GM12878 (cell line): ENCODE data around the gene AHNAK2. TPM values are rescaled to one million over a fixed set of nuclear protein-coding genes. Genes with fewer than 3 reads are reported as not detected.

Experiments
- ATAC-seq: fragments of 200-7000 bp; cut with Tn5 transposase; 3 replicates; pipeline ENCODE4 v1.9.1; 2020; ENCODE audit warnings: mild to moderate bottlenecking, moderate library complexity
- BruUV-seq: library from RNA; stranded (reverse); fragments of 400-500 nt; replicated peaks from 2 replicates; lab custom pipeline; 2021; lab: Mats Ljungman, UMichigan
- CTCF ChIA-PET: fragments of 300-600 bp; sonication (Branson Sonifier 250); formaldehyde crosslinking; extraction: SDS; loops from one replicate; lab custom pipeline; 2021; ENCODE audit warnings: inconsistent platforms; lab: Yijun Ruan, JAX
- POLR2A ChIA-PET: fragments of 350-600 bp; formaldehyde crosslinking; extraction: SDS; loops from one replicate; lab custom pipeline; 2021; ENCODE audit warnings: inconsistent platforms; lab: Charles Lee
- RAD21 ChIA-PET: fragments of 300-600 bp; sonication (Branson Sonifier 250); formaldehyde crosslinking; loops from one replicate; lab custom pipeline; 2023; ENCODE audit warnings: antibody characterized with exemption; ENCODE audit not compliant: unreplicated experiment; lab: Charles Lee
- SMC1A ChIA-PET: fragments of 300-600 bp; sonication (Branson Sonifier 250); formaldehyde crosslinking; loops from one replicate; lab custom pipeline; 2023; ENCODE audit not compliant: unreplicated experiment, uncharacterized antibody; lab: Charles Lee
- DNase-seq: peaks from one replicate; pipeline ENCODE4 v3.0.0-alpha.2; 2011; ENCODE audit warnings: low read depth, low spot score
- FAIRE-seq: peaks from 3 replicates; lab custom pipeline; 2011; peaks lifted over from hg19 to GRCh38; lab: Jason Lieb, UNC
- H2AFZ ChIP-seq: 2 replicates; pipeline ENCODE4 v1.6.0; 2011; ENCODE audit warnings: low read depth, low read length, control low read depth; ENCODE audit not compliant: control insufficient read depth
- H3K27ac ChIP-seq: 2 replicates; pipeline ENCODE4 v1.5.1; 2011; ENCODE audit warnings: control low read depth; ENCODE audit not compliant: control insufficient read depth, insufficient read depth
- H3K27me3 ChIP-seq, 2 experiments: replicated peaks in 1 of 2; 2 replicates each; pipeline versions ENCODE4 v1.6.0 to v1.6.1; 2011; ENCODE audit warnings: low read length in 1 of 2; ENCODE audit not compliant: control insufficient read depth in 2 of 2, insufficient read depth in 2 of 2
- H3K36me3 ChIP-seq, 2 experiments: 2 replicates each; pipeline ENCODE4 v1.5.1; 2011; ENCODE audit warnings: low read length in 1 of 2; ENCODE audit not compliant: control insufficient read depth in 2 of 2, insufficient read depth in 2 of 2
- H3K4me1 ChIP-seq: 2 replicates; pipeline ENCODE4 v1.6.1; 2011; ENCODE audit warnings: mild to moderate bottlenecking, low read length, moderate library complexity, mixed read lengths; ENCODE audit not compliant: control insufficient read depth, insufficient read depth
- H3K4me2 ChIP-seq: 2 replicates; pipeline ENCODE4 v1.6.0; 2011; ENCODE audit warnings: control low read depth; ENCODE audit not compliant: control insufficient read depth, insufficient read depth
- H3K4me3 ChIP-seq: fragments of 200-600 bp; sonication (generic); 2 replicates; pipeline ENCODE4 v1.5.1; 2016
- H3K79me2 ChIP-seq: 2 replicates; pipeline ENCODE4 v1.6.0; 2011; ENCODE audit warnings: low read length; ENCODE audit not compliant: control insufficient read depth, insufficient read depth
- H3K9ac ChIP-seq: 2 replicates; pipeline ENCODE4 v1.8.0; 2011; ENCODE audit warnings: low read length, control low read depth, mixed read lengths; ENCODE audit not compliant: control insufficient read depth, insufficient read depth
- H3K9me3 ChIP-seq: replicated peaks from 3 replicates; pipeline ENCODE4 v1.5.1; 2011; ENCODE audit warnings: mild to moderate bottlenecking, low read length; ENCODE audit not compliant: control insufficient read depth, insufficient read depth
- H4K20me1 ChIP-seq: 2 replicates; pipeline ENCODE4 v1.6.0; 2011; ENCODE audit not compliant: control insufficient read depth, insufficient read depth
- CHD4 ChIP-seq: fragments of 200-600 bp; sonication (generic); IDR thresholded peaks from 2 replicates; pipeline ENCODE4 v1.6.1; 2016; ENCODE audit warnings: mild to moderate bottlenecking
- KAT2A ChIP-seq: conservative IDR thresholded peaks from 2 replicates; pipeline ENCODE4 v1.6.1; 2011; ENCODE audit warnings: low read depth, low read length; ENCODE audit not compliant: control insufficient read depth
- KDM1A ChIP-seq: fragments of 200-600 bp; sonication (generic); IDR thresholded peaks from 2 replicates; pipeline ENCODE4 v1.6.1; 2016; ENCODE audit warnings: borderline replicate concordance
- RELA ChIP-seq: fragments of 450-650 bp; IDR thresholded peaks from 2 replicates; pipeline ENCODE4 v1.8.0; 2014; ENCODE audit warnings: borderline replicate concordance; ENCODE audit not compliant: partially characterized antibody
- SKIL ChIP-seq: fragments of 450-650 bp; IDR thresholded peaks from 2 replicates; pipeline ENCODE4 v1.6.1; 2017; ENCODE audit warnings: mild to moderate bottlenecking, low read depth, inconsistent platforms; ENCODE audit not compliant: poor library complexity, severe bottlenecking
- SMAD1 ChIP-seq: fragments of 450-650 bp; IDR thresholded peaks from 2 replicates; pipeline ENCODE4 v1.6.1; 2018; ENCODE audit warnings: mild to moderate bottlenecking, low read depth; ENCODE audit not compliant: partially characterized antibody
- STAT3 ChIP-seq: IDR thresholded peaks from 2 replicates; pipeline ENCODE4 v1.6.1; 2011; ENCODE audit warnings: low read depth, low read length, improper control_type of control experiment
- TARDBP ChIP-seq: IDR thresholded peaks from 2 replicates; pipeline ENCODE4 v1.6.1; 2016; ENCODE audit warnings: borderline replicate concordance
- ZBED1 ChIP-seq: IDR thresholded peaks from 2 replicates; pipeline ENCODE4 v1.6.1; 2016; ENCODE audit warnings: borderline replicate concordance
- ZNF24 ChIP-seq: fragments of 450-650 bp; IDR thresholded peaks from 2 replicates; pipeline ENCODE4 v1.6.1; 2017; ENCODE audit warnings: antibody characterized with exemption, mild to moderate bottlenecking
- WGBS: methylation state at CpG from one replicate; pipeline ENCODE4 v1.1.6; 2016; ENCODE audit warnings: low lambda C conversion rate; ENCODE audit not compliant: insufficient replicate concordance, insufficient coverage; ENCODE audit errors: missing lambda C conversion rate; 5-methylcytosine and 5-hydroxymethylcytosine counted together
- in situ Hi-C: fragments of 300-500 bp; cut with MboI; formaldehyde crosslinking; loops from 9 replicates; pipeline ENCODE4 v1.14.3; 2018; ENCODE audit warnings: mixed read lengths
- intact Hi-C: fragments of 100-400 bp; cut with micrococcal nuclease; formaldehyde crosslinking; loops from one replicate; pipeline ENCODE4 v1.14.2; 2022; ENCODE audit not compliant: unreplicated experiment
- polyA plus RNA-seq, 11 experiments: library from polyadenylated mRNA; depleted of rRNA in 4 of 11; unstranded in 6 of 11; stranded (reverse) in 5 of 11; fragments of >200 nt; fragmentation: Nextera tagmentation in 4 of 11; fragmentation: Illumina TruSeq in 1 of 11; extraction: Ambion mirVana in 4 of 11; extraction: Trizol in 1 of 11; gene quantifications; 1 replicate in 1 of 11; 2 replicates in 10 of 11; pipeline versions ENCODE4 v1.2.1 to v1.2.3, GENCODE V29; 2011 to 2016; ENCODE audit warnings: inconsistent platforms in 2 of 11, missing spikeins in 2 of 11, low read depth in 1 of 11
- total RNA-seq, 4 experiments: library from RNA; depleted of rRNA in 3 of 4; stranded (reverse); fragments of >200 nt in 3 of 4; fragmentation: Illumina TruSeq in 1 of 4; extraction: Trizol in 1 of 4; gene quantifications; 2 replicates each; pipeline versions ENCODE4 v1.2.1 to v1.2.3, GENCODE V29; 2013 to 2021

Gene AHNAK2
- total and polyA plus RNA-seq, 10 of the 15 experiments (the other 5 are each of a cell fraction or from before 2014, with no cell fraction given): 0.03 to 0.10 TPM; not detected in 8

- no peaks in the 10 kb centered on the region for H3K36me3 ChIP-seq
- no peaks in the 10 kb centered on the region for H3K27me3 ChIP-seq
- no peak overlapping the region for H3K4me2 ChIP-seq
- H4K20me1 ChIP-seq: no peaks in the 10 kb centered on the region
- H3K79me2 ChIP-seq: no peaks in the 10 kb centered on the region
- ATAC-seq: no peak
- FAIRE-seq: no peak
- ChIA-PET POLR2A (no interaction called here), SMC1A (no interaction called here), RAD21 (no interaction called here), CTCF (no interaction called here)
- in situ Hi-C loops: no loop called here
- 93% methylated on average over 11 of the region's 11 CpGs for WGBS
- no peak overlapping the region for H3K9ac ChIP-seq
- no peak overlapping the region for H3K27ac ChIP-seq
- H3K4me3 ChIP-seq: no peak overlapping the region
- no peaks in the 10 kb centered on the region for H3K9me3 ChIP-seq
- H3K4me1 ChIP-seq: no peaks in the 10 kb centered on the region
- TF ChIP-seq ZNF24 (no peak), KDM1A (no peak), RELA (no peak), ZBED1 (no peak), KAT2A (no peak), STAT3 (no peak), CHD4 (no peak), SMAD1 (no peak), TARDBP (no peak), SKIL (no peak)
- TF ChIP-seq, all 136 proteins: peak for 0
- H2AFZ ChIP-seq: no peak overlapping the region
- BruUV-seq: no TSS peak
- intact Hi-C loops: no loop called here
- no peak for DNase-seq
Measured at GRCh38 chr14:104992501-104992900, 14.3 kb upstream of the AHNAK2 start.
